CD14-positive monocyte (primary cell): ENCODE measurements around the gene DIAPH2. TPM values are rescaled to one million over a fixed set of nuclear protein-coding genes. Genes with fewer than 3 reads are reported as not detected.

Source experiments
- DNase-seq, 3 donors: peaks; one replicate each; pipeline ENCODE4 v3.0.0-alpha.2; 2011 to 2022
- H2AFZ ChIP-seq: 2 replicates; pipeline ENCODE4 v1.6.0; 2012; ENCODE audit warnings: mild to moderate bottlenecking, low read depth, low read length, inconsistent platforms; ENCODE audit not compliant: insufficient read depth, poor library complexity, severe bottlenecking
- H3K27ac ChIP-seq, 2 donors: 1 replicate in 1 of 2; 2 replicates in 1 of 2; pipeline ENCODE4 v1.5.1; 2012 to 2013; ENCODE audit warnings: low read length in 2 of 2, control low read depth in 1 of 2, inconsistent platforms in 1 of 2, low read depth in 1 of 2, mild to moderate bottlenecking in 1 of 2
- H3K27me3 ChIP-seq, 2 donors: one replicate each; pipeline versions ENCODE4 v1.6.0 to v1.6.1; 2011 to 2013; ENCODE audit warnings: low read length in 2 of 2; ENCODE audit not compliant: control insufficient read depth in 2 of 2, insufficient read depth in 2 of 2
- H3K36me3 ChIP-seq, 2 donors: replicated peaks in 1 of 2; 1 replicate in 1 of 2; 2 replicates in 1 of 2; pipeline versions ENCODE4 v1.5.1 to v1.6.1; 2012 to 2013; ENCODE audit warnings: low read length in 2 of 2, control low read depth in 1 of 2, inconsistent platforms in 1 of 2, mild to moderate bottlenecking in 1 of 2; ENCODE audit not compliant: insufficient read depth in 2 of 2, control insufficient read depth in 1 of 2
- H3K4me1 ChIP-seq, 2 donors: 1 replicate in 1 of 2; 2 replicates in 1 of 2; pipeline versions ENCODE4 v1.5.1 to v1.6.1; 2012 to 2013; ENCODE audit warnings: low read length in 2 of 2, control low read depth in 1 of 2, inconsistent platforms in 1 of 2, mild to moderate bottlenecking in 1 of 2, moderate library complexity in 1 of 2; ENCODE audit not compliant: insufficient read depth in 2 of 2, control insufficient read depth in 1 of 2
- H3K4me2 ChIP-seq: replicated peaks from 2 replicates; pipeline ENCODE3; 2012; ENCODE audit warnings: low read length, moderate library complexity, mild to moderate bottlenecking; ENCODE audit not compliant: poor library complexity, severe bottlenecking; ENCODE audit errors: extremely low read depth
- H3K4me3 ChIP-seq, 3 experiments: fragments of 200-600 bp in 1 of 3; sonication (generic) in 1 of 3; replicated peaks in 1 of 3; 1 replicate in 2 of 3; 2 replicates in 1 of 3; pipeline ENCODE4 v1.5.1; 2011 to 2013; ENCODE audit warnings: low read length in 3 of 3, mild to moderate bottlenecking in 3 of 3, control low read depth in 2 of 3, low read depth in 2 of 3, inconsistent platforms in 1 of 3, moderate library complexity in 1 of 3
- H3K79me2 ChIP-seq: 2 replicates; pipeline ENCODE4 v1.6.0; 2012; ENCODE audit warnings: mild to moderate bottlenecking, control low read depth, inconsistent platforms, low read length, moderate library complexity; ENCODE audit not compliant: insufficient read depth
- H3K9ac ChIP-seq: 2 replicates; pipeline ENCODE4 v1.6.0; 2017; ENCODE audit warnings: low read length, mild to moderate bottlenecking; ENCODE audit not compliant: insufficient read depth, poor library complexity, severe bottlenecking
- H3K9me3 ChIP-seq, 2 donors: replicated peaks in 1 of 2; 1 replicate in 1 of 2; 2 replicates in 1 of 2; pipeline versions ENCODE4 v1.5.1 to v1.6.1; 2012 to 2013; ENCODE audit warnings: low read length in 2 of 2, control low read depth in 1 of 2; ENCODE audit not compliant: control insufficient read depth in 1 of 2, insufficient read depth in 1 of 2
- H4K20me1 ChIP-seq: 2 replicates; pipeline ENCODE4 v1.6.0; 2012; ENCODE audit warnings: mild to moderate bottlenecking, low read length, control low read depth, moderate library complexity; ENCODE audit not compliant: insufficient read depth
- H3K27ac Mint-ChIP-seq, 7 donors: one replicate each; pipeline ENCODE4 v1.8.0; 2020; ENCODE audit warnings: mild to moderate bottlenecking in 7 of 7, mixed read lengths in 7 of 7, moderate library complexity in 6 of 7, inconsistent platforms in 2 of 7
- H3K27me3 Mint-ChIP-seq, 3 donors: one replicate each; pipeline ENCODE4 v1.8.0; 2021 to 2022; ENCODE audit warnings: low read depth in 3 of 3, mild to moderate bottlenecking in 3 of 3, mixed read lengths in 3 of 3, moderate library complexity in 3 of 3, inconsistent platforms in 1 of 3
- H3K36me3 Mint-ChIP-seq, 2 donors: one replicate each; pipeline ENCODE4 v1.8.0; 2020; ENCODE audit warnings: mixed read lengths in 2 of 2, inconsistent platforms in 1 of 2, mild to moderate bottlenecking in 1 of 2
- H3K4me1 Mint-ChIP-seq: one replicate; pipeline ENCODE4 v1.8.0; 2020; ENCODE audit warnings: mild to moderate bottlenecking, mixed read lengths
- H3K4me3 Mint-ChIP-seq, 2 donors: one replicate each; pipeline ENCODE4 v1.8.0; 2020; ENCODE audit warnings: mild to moderate bottlenecking in 2 of 2, mixed read lengths in 2 of 2, moderate library complexity in 1 of 2
- H3K9me3 Mint-ChIP-seq, 7 donors: one replicate each; pipeline ENCODE4 v1.8.0; 2020 to 2022; ENCODE audit warnings: mixed read lengths in 7 of 7, mild to moderate bottlenecking in 6 of 7, moderate library complexity in 6 of 7, inconsistent platforms in 2 of 7
- CTCF ChIP-seq: fragments of 200-600 bp; IDR thresholded peaks from one replicate; pipeline ENCODE4 v1.8.0; 2022; ENCODE audit warnings: antibody characterized with exemption, mild to moderate bottlenecking
- WGBS: methylation state at CpG from one replicate; pipeline ENCODE4 v1.1.5; 2013; ENCODE audit warnings: missing lambda C conversion rate; ENCODE audit not compliant: insufficient coverage; 5-methylcytosine and 5-hydroxymethylcytosine counted together
- intact Hi-C, 2 donors: fragments of 100-400 bp; cut with micrococcal nuclease; formaldehyde crosslinking; loops; one replicate each; pipeline versions ENCODE4 v1.15.0 to v1.15.1; 2023
- polyA plus RNA-seq, 3 donors: library from polyadenylated mRNA; depleted of rRNA in 1 of 3; unstranded in 2 of 3; stranded (reverse) in 1 of 3; fragments of 300-500 nt in 2 of 3; fragments of >200 nt in 1 of 3; fragmentation: Illumina TruSeq in 2 of 3; gene quantifications; 1 replicate in 2 of 3; 2 replicates in 1 of 3; pipeline ENCODE4 v1.2.3, GENCODE V29; 2012 to 2021

DIAPH2 gene
- polyA plus RNA-seq, 3 donors: 9.5 to 20.5 (median 11.4) TPM

- no peak overlapping the region for H3K4me3 Mint-ChIP-seq
- no peak overlapping the region for H3K4me3 ChIP-seq
- H3K9me3 Mint-ChIP-seq: peaks cover 0 to 1% (median 0%) of the 10 kb centered on the region in 7 donors
- H3K9me3 ChIP-seq: no peaks in the 10 kb centered on the region
- H2AFZ ChIP-seq: no peak overlapping the region
- peaks cover 4 to 6% of the 10 kb centered on the region in 2 donors for H3K36me3 Mint-ChIP-seq
- intact Hi-C loops: no loop called here
- H3K9ac ChIP-seq: no peak overlapping the region
- H3K27ac ChIP-seq: no peak overlapping the region
- H4K20me1 ChIP-seq: no peaks in the 10 kb centered on the region
- H3K27me3 Mint-ChIP-seq: no peaks in the 10 kb centered on the region
- H3K27me3 ChIP-seq: no peaks in the 10 kb centered on the region
- H3K36me3 ChIP-seq: peaks cover 6 to 17% of the 10 kb centered on the region in 2 donors
- TF ChIP-seq CTCF: no peak
- DNase-seq: no peak
- H3K4me1 Mint-ChIP-seq: no peaks in the 10 kb centered on the region
- no peaks in the 10 kb centered on the region for H3K79me2 ChIP-seq
- H3K4me2 ChIP-seq: no peak overlapping the region
- WGBS: no CpG with 5 or more reads among the region's 1 CpG
- H3K27ac Mint-ChIP-seq: no peak overlapping the region
- H3K4me1 ChIP-seq: no peaks in the 10 kb centered on the region
Measured at GRCh38 chrX:96978906-96979305, 294.3 kb downstream of the DIAPH2 start.

- Histone ChIP-seq H4K20me1 (no peaks in the 10 kb centered on the region), H3K9ac (no peak overlapping the region), H3K27ac (no peak overlapping the region), H3K36me3 (peaks cover 6 to 17% of the 10 kb centered on the region in 2 donors), H3K4me2 (no peak overlapping the region), H3K27me3 (no peaks in the 10 kb centered on the region), H3K4me3 (no peak overlapping the region), H3K79me2 (no peaks in the 10 kb centered on the region), H3K9me3 (no peaks in the 10 kb centered on the region), H3K4me1 (no peaks in the 10 kb centered on the region), H2AFZ (no peak overlapping the region)
- Mint-ChIP-seq H3K36me3 (peaks cover 4 to 6% of the 10 kb centered on the region in 2 donors), H3K4me3 (no peak overlapping the region), H3K4me1 (no peaks in the 10 kb centered on the region), H3K9me3 (no peaks in the 10 kb centered on the region), H3K27ac (no peak overlapping the region), H3K27me3 (no peaks in the 10 kb centered on the region)
- no peak for DNase-seq
- 100% methylated on average over 3 of the region's 5 CpGs for WGBS
- no peak for TF ChIP-seq CTCF
- intact Hi-C loops: no loop called here
Measured at GRCh38 chrX:96979766-96980165, 295.1 kb downstream of the DIAPH2 start.
